Spleen (tissue), 11 donors: Measurements from ENCODE around the gene EWSR1. TPM values are rescaled to one million over a fixed set of nuclear protein-coding genes. Genes with fewer than 3 reads are reported as not detected.

Experiments used
- DNase-seq: peaks from one replicate; pipeline ENCODE4 v3.0.0-alpha.2; 2020
- H3K27ac ChIP-seq, 8 donors: fragments of 200-600 bp; sonication (generic) in 7 of 8; 1 replicate in 4 of 8; 2 replicates in 4 of 8; pipeline versions ENCODE4 v1.5.0 to v1.8.0; 2016 to 2021; ENCODE audit warnings: inconsistent platforms in 4 of 8, mild to moderate bottlenecking in 4 of 8, moderate library complexity in 1 of 8
- H3K27me3 ChIP-seq, 7 donors: fragments of 200-600 bp; sonication (generic) in 6 of 7; replicated peaks in 1 of 7; 1 replicate in 4 of 7; 2 replicates in 3 of 7; pipeline versions ENCODE4 v1.5.0 to v1.8.0; 2016 to 2021; ENCODE audit warnings: inconsistent platforms in 3 of 7, mild to moderate bottlenecking in 1 of 7
- H3K36me3 ChIP-seq, 6 donors: fragments of 200-600 bp; sonication (generic) in 5 of 6; 1 replicate in 4 of 6; 2 replicates in 2 of 6; pipeline versions ENCODE4 v1.5.0 to v1.8.0; 2016 to 2021; ENCODE audit warnings: inconsistent platforms in 2 of 6
- H3K4me1 ChIP-seq, 6 donors: fragments of 200-600 bp; sonication (generic) in 5 of 6; 1 replicate in 3 of 6; 2 replicates in 3 of 6; pipeline versions ENCODE4 v1.5.0 to v1.8.0; 2016 to 2021; ENCODE audit warnings: inconsistent platforms in 3 of 6
- H3K4me3 ChIP-seq, 8 donors: fragments of 200-600 bp; sonication (generic) in 7 of 8; 1 replicate in 4 of 8; 2 replicates in 4 of 8; pipeline versions ENCODE4 v1.5.0 to v1.8.0; 2016 to 2021; ENCODE audit warnings: inconsistent platforms in 4 of 8, mild to moderate bottlenecking in 4 of 8, moderate library complexity in 2 of 8
- H3K9me3 ChIP-seq, 8 donors: fragments of 200-600 bp; sonication (generic) in 7 of 8; 1 replicate in 4 of 8; 2 replicates in 4 of 8; pipeline versions ENCODE4 v1.5.0 to v1.8.0; 2016 to 2021; ENCODE audit warnings: inconsistent platforms in 4 of 8
- CTCF ChIP-seq, 11 experiments: fragments of 200-600 bp in 7 of 11; fragments of 450-650 bp in 4 of 11; sonication (generic) in 4 of 11; IDR thresholded peaks in 8 of 11; conservative IDR thresholded peaks in 3 of 11; 1 replicate in 7 of 11; 2 replicates in 4 of 11; pipeline versions ENCODE4 v1.4.0 to v1.8.0; 2016 to 2021; ENCODE audit warnings: antibody characterized with exemption in 11 of 11, inconsistent platforms in 4 of 11, mild to moderate bottlenecking in 1 of 11
- POLR2A ChIP-seq, 3 donors: fragments of 450-650 bp; IDR thresholded peaks; one replicate each; pipeline ENCODE4 v1.5.1; 2017; ENCODE audit warnings: antibody characterized with exemption in 3 of 3, mild to moderate bottlenecking in 1 of 3
- POLR2AphosphoS5 ChIP-seq, 3 donors: sonication (generic); formaldehyde crosslinking; IDR thresholded peaks; one replicate each; pipeline ENCODE4 v1.5.1; 2017; ENCODE audit warnings: antibody characterized with exemption in 3 of 3
- WGBS, 5 donors: extraction: QIAGEN DNeasy Blood & Tissue Kit in 3 of 5; methylation state at CpG; one replicate each; pipeline versions ENCODE4 v1.1.5 to v1.1.7; 2013 to 2018; 5-methylcytosine and 5-hydroxymethylcytosine counted together
- intact Hi-C: fragments of 100-400 bp; cut with DNase I; formaldehyde crosslinking; loops from one replicate; pipeline ENCODE4 v1.15.0; 2023; ENCODE audit warnings: low total_unique reads
- polyA plus RNA-seq, 3 donors: library from polyadenylated mRNA; stranded (reverse); fragments of 200-250 nt; gene quantifications; one replicate each; pipeline ENCODE4 v1.2.1, GENCODE V29; 2013
- total RNA-seq, 7 donors: library from RNA; depleted of rRNA in 3 of 7; stranded (reverse); fragments of >200 nt in 3 of 7; fragmentation: NEBNext Ultra II Directional in 4 of 7; extraction: Animal tissue kit (Norgen Biotek cat#: 25700) in 4 of 7; gene quantifications; one replicate each; pipeline versions ENCODE4 v1.1.0 to v1.2.1, GENCODE V29; 2016 to 2021
- donor health status: healthy with polysubstance abuse.
- donor health status: DM: no; HTN: no; CAD: no; lungs with moderate emphysema.
- donor health status: DM: no; HTN: no; CAD: no.
- donor health status: Bipolar disorder and iron deficiency.
- donor health status: healthy.
- donor health status: DM: no; HTN: no; CAD: no.
- donor health status: DM: yes; HTN: yes; CAD: no.

The EWSR1 gene
- total and polyA plus RNA-seq, 10 donors: 127 to 282 (median 239) TPM

DNA sequence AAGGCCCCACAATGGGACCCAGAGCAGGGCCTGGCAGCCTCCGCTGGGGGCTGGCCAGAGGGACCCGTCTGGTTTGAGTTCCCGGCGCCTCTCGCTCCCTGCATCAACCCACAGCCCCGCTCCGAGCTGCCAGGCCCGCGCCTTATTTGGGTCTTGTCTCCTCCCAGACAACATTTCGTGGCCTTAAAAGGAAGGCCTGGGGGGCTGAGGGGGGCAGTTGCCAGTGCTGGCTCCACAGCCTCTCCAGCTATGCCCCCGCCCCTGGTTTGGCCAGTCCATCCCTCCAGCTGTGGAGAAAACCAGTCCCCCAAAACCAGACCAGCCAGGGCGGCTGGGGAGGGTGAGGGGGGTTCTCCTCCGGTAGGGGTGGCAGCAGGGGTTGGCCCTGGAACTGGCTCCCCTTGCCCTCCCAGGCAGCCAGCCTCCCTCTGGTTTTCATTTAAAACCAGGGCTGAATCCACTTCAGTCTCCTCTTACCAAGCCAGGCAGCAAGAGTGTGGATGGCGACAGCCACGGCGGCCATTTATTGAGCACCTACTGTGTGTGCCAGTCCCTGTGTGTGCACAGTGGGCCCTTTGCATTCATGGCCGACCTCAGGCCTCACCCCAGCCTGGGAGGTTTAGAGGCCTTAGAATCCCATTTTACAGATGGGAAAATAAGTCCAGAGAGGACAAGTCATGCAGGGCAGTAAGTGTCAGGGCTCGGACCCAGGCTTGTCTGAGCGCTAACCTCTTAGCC is 43.8 kb upstream of the EWSR1 start:
- H3K27me3 ChIP-seq: peaks cover 0 to 12% (median 0%) of the 10 kb centered on the region in 7 donors
- intact Hi-C loops: no loop called here
- peaks cover 15 to 60% (median 35%) of the 10 kb centered on the region in 6 donors for H3K4me1 ChIP-seq
- H3K27ac ChIP-seq: peak overlapping the region; percentile 49 to 87 (median 86)
- no peaks in the 10 kb centered on the region for H3K9me3 ChIP-seq
- no peaks in the 10 kb centered on the region for H3K36me3 ChIP-seq
- peak; percentile 67 for DNase-seq
- WGBS, 5 donors: 80 to 86% (median 83%) methylated on average over 13 to 19 of the region's 19 CpGs
- no peak overlapping the region for H3K4me3 ChIP-seq
- TF ChIP-seq CTCF (IDR thresholded peaks at IDR 0.05 in 8 of 11, conservative IDR thresholded peaks at IDR 0.05 in 3 of 11): no peak
- peak in 2 of 3 donors; percentile 34 to 36 for TF ChIP-seq POLR2AphosphoS5 (IDR thresholded peaks at IDR 0.05)

- Histone ChIP-seq H3K27ac (peak overlapping the region; percentile 49 to 87 (median 86)), H3K27me3 (peaks cover 0 to 12% (median 0%) of the 10 kb centered on the region in 7 donors), H3K4me1 (peaks cover 15 to 53% (median 32%) of the 10 kb centered on the region in 6 donors), H3K36me3 (no peaks in the 10 kb centered on the region), H3K9me3 (no peaks in the 10 kb centered on the region), H3K4me3 (no peak overlapping the region)
- intact Hi-C loops: no loop called here
- 78 to 92% (median 82%) methylated on average over 7 of the region's 7 CpGs; no CpG with 5 or more reads in 1 of the 5 donors for WGBS, 5 donors
- TF ChIP-seq CTCF (IDR thresholded peaks at IDR 0.05 in 8 of 11, conservative IDR thresholded peaks at IDR 0.05 in 3 of 11): no peak
- TF ChIP-seq POLR2A (IDR thresholded peaks at IDR 0.05): no peak
- no peak for TF ChIP-seq POLR2AphosphoS5 (IDR thresholded peaks at IDR 0.05)
- DNase-seq: peak; percentile 68
These were observed 43.1 kb upstream of the EWSR1 start for GRCh38 chr22:29224859-29225410.

DNA sequence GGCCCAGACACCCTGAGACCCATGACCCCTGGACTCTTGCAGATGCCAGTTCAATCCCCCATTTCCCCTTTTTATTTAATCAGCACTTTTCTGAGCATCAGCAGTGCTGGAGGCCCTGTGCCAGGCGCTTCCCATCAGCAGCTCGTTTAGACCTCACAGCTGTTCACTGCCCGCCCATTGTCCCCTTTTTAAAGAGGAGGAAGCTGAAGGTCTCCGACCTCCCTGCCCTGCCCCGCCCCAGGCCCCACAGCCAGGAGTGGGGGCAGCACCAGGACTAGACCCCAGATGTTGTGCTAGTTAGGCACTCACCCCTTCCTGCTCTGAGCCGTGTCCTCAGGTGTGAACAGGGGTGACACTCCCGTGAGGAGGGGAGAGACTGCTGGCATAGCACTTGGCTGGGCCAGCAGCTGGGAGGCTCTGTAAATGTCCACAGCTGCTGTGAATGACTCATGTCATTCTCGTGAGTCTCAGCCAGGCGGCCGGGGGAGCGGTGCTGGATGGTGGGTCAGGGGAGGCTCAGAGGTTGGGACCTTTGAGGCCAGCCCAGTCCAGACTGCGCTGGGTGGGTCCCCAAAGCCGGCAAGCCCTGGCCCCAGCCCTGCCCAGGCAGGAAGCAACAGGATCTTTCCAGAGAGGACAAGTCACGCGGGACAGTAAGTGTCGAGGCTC is 42.5 kb upstream of the EWSR1 start:
- H3K27ac ChIP-seq: peak overlapping the region; percentile 63 to 87 (median 86)
- intact Hi-C loops: no loop called here
- TF ChIP-seq POLR2AphosphoS5 (IDR thresholded peaks at IDR 0.05) (peak; percentile 79 to 89 (median 86)), POLR2A (IDR thresholded peaks at IDR 0.05) (no peak), CTCF (IDR thresholded peaks at IDR 0.05 in 8 of 11, conservative IDR thresholded peaks at IDR 0.05 in 3 of 11) (no peak)

More for the DNA sequence above, 42.5 kb upstream of the EWSR1 start:
- Histone ChIP-seq H3K4me1 (peaks cover 15 to 47% (median 29%) of the 10 kb centered on the region in 6 donors), H3K4me3 (no peak overlapping the region), H3K9me3 (no peaks in the 10 kb centered on the region), H3K27me3 (peaks cover 0 to 12% (median 0%) of the 10 kb centered on the region in 7 donors), H3K36me3 (no peaks in the 10 kb centered on the region)
- peak; percentile 86 for DNase-seq
- WGBS, 5 donors: 28 to 46% (median 40%) methylated on average over 14 to 16 of the region's 16 CpGs
